Lung (tissue), 12 donors: Measurements from ENCODE around the gene C1orf21. TPM values are rescaled to one million over a fixed set of nuclear protein-coding genes. Genes with fewer than 3 reads are reported as not detected.

Experiments used
- ATAC-seq: fragments of 200-7000 bp; cut with Tn5 transposase; one replicate; pipeline ENCODE4 v1.9.1; 2020; ENCODE audit warnings: moderate number of reproducible peaks; ENCODE audit not compliant: insufficient read depth, low FRiP score
- DNase-seq, 3 donors: peaks; one replicate each; pipeline ENCODE4 v3.0.0-alpha.2; 2013 to 2017
- H3K27ac ChIP-seq, 2 donors: one replicate each; pipeline ENCODE4 v1.5.1; 2013; ENCODE audit warnings: mild to moderate bottlenecking in 2 of 2, moderate library complexity in 2 of 2, control low read depth in 1 of 2, inconsistent platforms in 1 of 2, low read depth in 1 of 2, low read length in 1 of 2
- H3K27me3 ChIP-seq, 3 donors: one replicate each; pipeline ENCODE4 v1.5.1; 2013; ENCODE audit warnings: low read length in 2 of 3; ENCODE audit not compliant: control insufficient read depth in 3 of 3, insufficient read depth in 3 of 3
- H3K36me3 ChIP-seq, 4 donors: one replicate each; pipeline ENCODE4 v1.5.1; 2013; ENCODE audit warnings: low read length in 4 of 4, mild to moderate bottlenecking in 1 of 4, moderate library complexity in 1 of 4; ENCODE audit not compliant: control insufficient read depth in 4 of 4, insufficient read depth in 4 of 4
- H3K4me1 ChIP-seq, 5 donors: one replicate each; pipeline ENCODE4 v1.5.1; 2013; ENCODE audit warnings: low read length in 5 of 5, mild to moderate bottlenecking in 2 of 5, moderate library complexity in 1 of 5; ENCODE audit not compliant: control insufficient read depth in 5 of 5, insufficient read depth in 5 of 5
- H3K4me3 ChIP-seq: one replicate; pipeline ENCODE4 v1.5.1; 2013; ENCODE audit warnings: mild to moderate bottlenecking, control low read depth, moderate library complexity
- H3K9ac ChIP-seq, 2 donors: one replicate each; pipeline ENCODE4 v1.5.1; 2013; ENCODE audit warnings: low read length in 2 of 2, control low read depth in 1 of 2; ENCODE audit not compliant: insufficient read depth in 1 of 2
- H3K9me3 ChIP-seq, 4 donors: one replicate each; pipeline ENCODE4 v1.5.1; 2013; ENCODE audit warnings: low read length in 3 of 4, mild to moderate bottlenecking in 1 of 4, moderate library complexity in 1 of 4; ENCODE audit not compliant: control insufficient read depth in 4 of 4, insufficient read depth in 3 of 4
- CTCF ChIP-seq: IDR thresholded peaks from 2 replicates; pipeline ENCODE4 v1.5.1; 2012; ENCODE audit warnings: mild to moderate bottlenecking; ENCODE audit errors: control extremely low read depth, extremely low read depth
- WGBS, 2 donors: extraction: QIAGEN DNeasy Blood & Tissue Kit; methylation state at CpG; one replicate each; pipeline ENCODE4 v1.1.7; 2013; 5-methylcytosine and 5-hydroxymethylcytosine counted together
- polyA plus RNA-seq, 2 donors: library from polyadenylated mRNA; stranded (reverse); fragments of 200-250 nt; gene quantifications; one replicate each; pipeline ENCODE4 v1.2.1, GENCODE V29; 2013
- total RNA-seq, 2 donors: library from RNA; depleted of rRNA in 1 of 2; stranded (reverse); fragments of >200 nt in 1 of 2; gene quantifications; one replicate each; pipeline ENCODE4 v1.2.1, GENCODE V29; 2014 to 2021
- donor health status: control.
- donor health status: control.
- donor health status: Bipolar disorder and iron deficiency.
- donor health status: healthy.
- donor health status: DM: yes; HTN: yes; CAD: no.

C1orf21 gene
- total and polyA plus RNA-seq, 4 donors, result 16.2 to 59.9 (median 45.5) TPM

GRCh38 chr1:184517130-184517529, 130.3 kb downstream of the C1orf21 start:
- H3K36me3 ChIP-seq, result peaks cover 0 to 2% (median 0%) of the 10 kb centered on the region in 4 donors
- H3K9ac ChIP-seq, result no peak overlapping the region
- no peaks in the 10 kb centered on the region for H3K27me3 ChIP-seq
- ATAC-seq, result no peak
- H3K4me1 ChIP-seq, result peaks cover 0 to 11% (median 3%) of the 10 kb centered on the region in 5 donors
- H3K9me3 ChIP-seq, result no peaks in the 10 kb centered on the region
- H3K4me3 ChIP-seq, result no peak overlapping the region
- H3K27ac ChIP-seq, result no peak overlapping the region
- no peak for DNase-seq
- TF ChIP-seq CTCF, result no peak

GRCh38 chr1:184518736-184519357, 132.0 kb downstream of the C1orf21 start:
- Histone ChIP-seq H3K27ac (peak overlapping the region in 1 of 2 donors; percentile 57), H3K4me1 (peaks cover 0 to 11% (median 2%) of the 10 kb centered on the region in 5 donors), H3K9ac (no peak overlapping the region), H3K4me3 (no peak overlapping the region), H3K9me3 (no peaks in the 10 kb centered on the region), H3K36me3 (no peaks in the 10 kb centered on the region), H3K27me3 (no peaks in the 10 kb centered on the region)
- WGBS, 2 donors, result 58 to 60% methylated on average over 4 of the region's 4 CpGs
- ATAC-seq (no peak), DNase-seq (no peak)
- TF ChIP-seq CTCF, result no peak

- WGBS, 2 donors, result 88 to 96% methylated on average over 2 of the region's 2 CpGs
- no peak for ATAC-seq
- no peaks in the 10 kb centered on the region for H3K27me3 ChIP-seq
- TF ChIP-seq CTCF, result no peak
- no peak overlapping the region for H3K4me3 ChIP-seq
- no peaks in the 10 kb centered on the region for H3K36me3 ChIP-seq
- peaks cover 0 to 11% (median 0%) of the 10 kb centered on the region in 5 donors for H3K4me1 ChIP-seq
- H3K9ac ChIP-seq, result no peak overlapping the region
- peak overlapping the region in 1 of 2 donors; percentile 53 for H3K27ac ChIP-seq
- DNase-seq, result no peak
- no peaks in the 10 kb centered on the region for H3K9me3 ChIP-seq
Measured at GRCh38 chr1:184520336-184520735, 133.5 kb downstream of the C1orf21 start.

GRCh38 chr1:184524248-184524647, 137.4 kb downstream of the C1orf21 start:
- no peaks in the 10 kb centered on the region for H3K9me3 ChIP-seq
- peaks cover 0 to 3% (median 0%) of the 10 kb centered on the region in 5 donors for H3K4me1 ChIP-seq
- no peak overlapping the region for H3K27ac ChIP-seq
- DNase-seq (no peak), ATAC-seq (no peak)
- no peak overlapping the region for H3K9ac ChIP-seq
- H3K27me3 ChIP-seq, result no peaks in the 10 kb centered on the region
- no peak overlapping the region for H3K4me3 ChIP-seq
- no peak for TF ChIP-seq CTCF
- WGBS, 2 donors, result 94 to 100% methylated on average over 1 of the region's 1 CpG
- H3K36me3 ChIP-seq, result no peaks in the 10 kb centered on the region
